ENCODE data around the gene TRIM40.
"Not testable (repeated sequence)": the region's sequence is repeated elsewhere in the genome, so short reads cannot be mapped to it uniquely, and the experiment has no call there.

Gene TRIM40

DNA sequence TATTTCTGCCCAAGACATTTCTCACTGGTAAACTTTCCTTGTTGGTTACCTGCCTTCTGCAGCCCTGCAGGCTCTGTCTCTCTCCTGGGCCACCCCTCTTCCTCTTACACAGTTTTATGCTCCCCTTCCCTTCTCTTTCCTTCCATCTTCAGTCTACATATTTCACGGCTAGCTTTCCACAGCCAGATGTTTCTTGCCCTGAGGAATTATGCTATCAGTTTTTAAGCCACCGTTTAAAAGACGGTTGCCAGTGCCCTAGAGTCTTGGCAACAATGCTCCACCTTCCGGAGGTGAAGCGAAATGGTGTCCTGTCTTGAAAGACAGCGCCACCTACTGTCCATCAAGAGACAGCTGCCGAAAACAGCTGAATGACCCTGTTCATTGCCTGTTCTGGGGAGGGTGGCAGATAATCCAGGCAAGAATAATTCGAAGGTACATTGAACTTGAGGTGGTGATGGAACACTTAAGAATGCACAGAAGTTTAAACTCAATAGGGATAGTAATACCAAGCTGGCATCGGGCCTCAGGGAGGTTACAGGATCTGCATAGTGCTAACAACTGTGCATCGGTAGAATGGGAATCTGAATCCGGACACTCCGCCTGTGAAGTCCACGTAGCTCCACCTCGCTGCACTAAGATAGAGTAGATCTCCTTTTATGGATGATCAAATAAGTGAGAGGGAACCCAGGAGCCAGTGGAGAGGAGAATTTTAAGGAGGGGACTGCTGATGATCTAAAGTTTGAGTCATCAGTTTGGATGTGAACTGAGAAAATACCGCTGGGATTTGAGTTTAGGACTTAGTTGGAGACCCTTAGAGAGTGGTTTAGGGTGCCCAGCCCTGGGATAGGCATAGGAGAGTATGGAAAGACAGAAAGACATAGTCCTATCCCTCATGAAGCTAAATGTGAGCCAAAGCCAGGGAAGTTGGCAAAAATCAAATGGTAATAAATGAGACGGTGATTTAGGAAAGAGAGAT lies 4.8 kb upstream of the TRIM40 start:
- H3K4me3 ChIP-seq (ENCODE audit: low read depth in 1 of 5, low read length in 5 of 5) = no peak overlapping the region
- H3K36me3 ChIP-seq (ENCODE audit: control insufficient read depth in 5 of 5, insufficient read depth in 5 of 5, low read length in 5 of 5) = no peaks in the 10 kb centered on the region
- H3K27me3 ChIP-seq (ENCODE audit: control insufficient read depth in 5 of 5, insufficient read depth in 4 of 5, low read length in 5 of 5) = peaks cover 20 to 58% (median 38%) of the 10 kb centered on the region in 5 donors
- H3K4me1 ChIP-seq (ENCODE audit: control insufficient read depth in 5 of 5, insufficient read depth in 5 of 5, low read length in 5 of 5) = peaks cover 0 to 13% (median 10%) of the 10 kb centered on the region in 5 donors
- H3K9me3 ChIP-seq (ENCODE audit: control insufficient read depth in 5 of 5, low read length in 5 of 5) = no peaks in the 10 kb centered on the region
- H3K27ac ChIP-seq (ENCODE audit: low read depth, low read length) = no peak overlapping the region
- H3K9ac ChIP-seq (ENCODE audit: low read length in 5 of 5) = no peak overlapping the region

DNA sequence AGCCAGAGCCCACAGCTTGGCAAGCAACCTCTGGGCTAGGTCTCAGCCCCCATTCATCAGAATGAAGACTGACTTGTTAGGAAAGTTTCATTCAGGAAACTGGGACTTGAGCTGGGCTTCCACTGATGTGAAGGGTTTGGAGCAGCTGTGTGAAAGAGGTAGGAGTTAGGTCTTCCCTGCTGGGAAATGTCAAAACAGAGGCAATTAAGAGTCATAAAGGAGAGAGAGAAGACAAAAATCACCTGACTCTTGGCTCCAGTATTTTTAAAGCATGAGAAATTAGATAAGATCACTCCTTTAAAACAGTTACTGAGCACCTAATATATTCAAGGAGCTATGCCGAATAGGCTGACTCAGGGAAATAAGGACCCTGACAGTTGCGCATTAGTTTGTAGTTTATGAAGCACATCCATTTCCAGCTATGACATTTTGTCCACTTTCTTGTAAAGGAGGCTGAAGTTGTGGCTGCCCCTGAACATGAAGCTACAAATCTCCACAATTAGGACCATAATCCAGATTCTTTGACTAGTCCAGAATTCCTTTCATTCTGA lies 3.9 kb upstream of the TRIM40 start:
- no peaks in the 10 kb centered on the region for H3K36me3 ChIP-seq (ENCODE audit: control insufficient read depth in 5 of 5, insufficient read depth in 5 of 5, low read length in 5 of 5)
- peaks cover 0 to 13% (median 10%) of the 10 kb centered on the region in 5 donors for H3K4me1 ChIP-seq (ENCODE audit: control insufficient read depth in 5 of 5, insufficient read depth in 5 of 5, low read length in 5 of 5)
- H3K27me3 ChIP-seq (ENCODE audit: control insufficient read depth in 5 of 5, insufficient read depth in 4 of 5, low read length in 5 of 5) = peaks cover 19 to 54% (median 33%) of the 10 kb centered on the region in 5 donors
- no peak overlapping the region for H3K27ac ChIP-seq (ENCODE audit: low read depth, low read length)
- H3K4me3 ChIP-seq (ENCODE audit: low read depth in 1 of 5, low read length in 5 of 5) = no peak overlapping the region
- no peaks in the 10 kb centered on the region for H3K9me3 ChIP-seq (ENCODE audit: control insufficient read depth in 5 of 5, low read length in 5 of 5)
- no peak overlapping the region for H3K9ac ChIP-seq (ENCODE audit: low read length in 5 of 5)

DNA sequence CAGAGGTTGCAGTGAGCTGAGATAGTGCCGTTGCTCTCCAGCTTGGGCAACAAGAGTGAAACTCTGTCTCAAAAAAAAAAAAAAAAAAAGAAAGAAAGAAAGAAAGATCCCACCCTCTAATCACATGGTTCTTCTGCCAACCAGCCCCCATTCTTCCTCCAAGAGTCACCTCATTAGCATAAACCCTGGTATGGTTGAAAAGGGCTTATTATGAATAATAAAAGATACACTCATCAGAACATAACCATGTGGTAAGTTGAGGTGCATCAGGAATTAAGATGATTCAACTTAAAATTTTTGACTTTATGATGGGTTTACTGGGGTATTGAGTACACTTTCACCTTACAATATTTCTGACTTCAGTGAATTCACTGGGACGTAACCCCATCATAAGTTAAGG lies 793 bp upstream of the TRIM40 start:
- peaks cover 5 to 35% (median 16%) of the 10 kb centered on the region in 5 donors for H3K27me3 ChIP-seq (ENCODE audit: control insufficient read depth in 5 of 5, insufficient read depth in 4 of 5, low read length in 5 of 5)

DNA sequence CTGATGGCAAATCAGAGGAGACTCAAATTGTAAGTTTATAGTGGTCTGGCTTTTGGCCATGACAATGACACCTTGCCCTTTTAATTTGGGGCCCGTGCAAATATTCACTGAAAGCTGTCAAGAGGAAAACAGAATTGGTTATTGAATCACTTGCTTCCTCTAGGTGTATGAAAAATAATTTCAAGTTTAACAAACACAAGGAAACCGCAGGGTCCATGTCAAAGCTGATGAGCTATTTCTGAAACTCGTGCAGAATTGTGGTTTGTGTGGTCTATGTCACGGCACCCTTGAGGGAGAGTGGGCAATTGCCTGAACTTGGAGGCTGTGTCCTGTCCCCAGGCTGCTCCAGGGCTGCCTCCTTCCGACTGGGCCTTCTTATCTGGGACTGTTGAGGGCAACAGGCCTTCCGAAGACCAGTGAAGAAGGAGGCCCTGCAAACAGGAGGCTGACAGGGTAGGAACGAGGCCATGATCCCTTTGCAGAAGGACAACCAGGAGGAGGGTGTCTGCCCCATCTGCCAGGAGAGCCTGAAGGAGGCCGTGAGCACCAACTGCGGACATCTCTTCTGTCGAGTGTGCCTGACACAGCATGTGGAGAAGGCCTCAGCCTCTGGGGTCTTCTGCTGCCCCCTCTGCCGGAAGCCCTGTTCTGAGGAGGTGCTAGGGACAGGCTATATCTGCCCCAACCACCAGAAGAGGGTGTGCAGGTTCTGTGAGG lies 788 bp downstream of the TRIM40 start:
- Histone ChIP-seq H3K27ac (ENCODE audit: low read depth, low read length) (no peak overlapping the region), H3K4me3 (ENCODE audit: low read depth in 1 of 5, low read length in 5 of 5) (no peak overlapping the region), H3K27me3 (ENCODE audit: control insufficient read depth in 5 of 5, insufficient read depth in 4 of 5, low read length in 5 of 5) (peaks cover 0 to 22% (median 7%) of the 10 kb centered on the region in 5 donors), H3K36me3 (ENCODE audit: control insufficient read depth in 5 of 5, insufficient read depth in 5 of 5, low read length in 5 of 5) (no peaks in the 10 kb centered on the region), H3K9me3 (ENCODE audit: control insufficient read depth in 5 of 5, low read length in 5 of 5) (no peaks in the 10 kb centered on the region), H3K4me1 (ENCODE audit: control insufficient read depth in 5 of 5, insufficient read depth in 5 of 5, low read length in 5 of 5) (no peaks in the 10 kb centered on the region), H3K9ac (ENCODE audit: low read length in 5 of 5) (no peak overlapping the region)

More for the DNA sequence above, 793 bp upstream of the TRIM40 start:
- H3K9ac ChIP-seq (ENCODE audit: low read length in 5 of 5) = no peak overlapping the region
- no peak overlapping the region for H3K4me3 ChIP-seq (ENCODE audit: low read depth in 1 of 5, low read length in 5 of 5)
- no peaks in the 10 kb centered on the region for H3K36me3 ChIP-seq (ENCODE audit: control insufficient read depth in 5 of 5, insufficient read depth in 5 of 5, low read length in 5 of 5)
- H3K4me1 ChIP-seq (ENCODE audit: control insufficient read depth in 5 of 5, insufficient read depth in 5 of 5, low read length in 5 of 5) = peaks cover 0 to 6% (median 3%) of the 10 kb centered on the region in 5 donors
- H3K27ac ChIP-seq (ENCODE audit: low read depth, low read length) = no peak overlapping the region
- no peaks in the 10 kb centered on the region for H3K9me3 ChIP-seq (ENCODE audit: control insufficient read depth in 5 of 5, low read length in 5 of 5)

DNA sequence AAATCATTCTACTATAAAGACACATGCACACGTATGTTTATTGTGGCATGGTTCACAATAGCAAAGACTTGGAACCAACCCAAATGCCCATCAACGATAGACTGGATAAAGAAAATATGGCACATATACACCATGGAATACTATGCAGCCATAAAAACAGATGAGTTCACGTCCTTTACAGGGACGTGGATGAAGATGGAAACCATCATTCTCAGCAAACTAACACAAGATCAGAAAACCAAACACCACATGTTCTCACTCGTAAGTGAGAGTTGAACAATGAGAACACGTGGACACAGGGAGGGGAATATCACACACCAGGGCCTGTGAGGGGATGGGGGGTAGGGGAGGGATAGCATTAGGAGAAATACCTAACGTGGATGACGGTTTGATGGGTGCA lies 4.3 kb downstream of the TRIM40 start:
- not testable (repeated sequence) for H3K9ac ChIP-seq (ENCODE audit: low read length in 5 of 5); H3K27ac ChIP-seq (ENCODE audit: low read depth, low read length); H3K4me3 ChIP-seq (ENCODE audit: low read depth in 1 of 5, low read length in 5 of 5); H3K9me3 ChIP-seq (ENCODE audit: control insufficient read depth in 5 of 5, low read length in 5 of 5); H3K36me3 ChIP-seq (ENCODE audit: control insufficient read depth in 5 of 5, insufficient read depth in 5 of 5, low read length in 5 of 5); H3K4me1 ChIP-seq (ENCODE audit: control insufficient read depth in 5 of 5, insufficient read depth in 5 of 5, low read length in 5 of 5)
- H3K27me3 ChIP-seq (ENCODE audit: control insufficient read depth in 5 of 5, insufficient read depth in 4 of 5, low read length in 5 of 5) = peaks cover under 1 to 12% (median 6%) of the 10 kb centered on the region in 5 donors

DNA sequence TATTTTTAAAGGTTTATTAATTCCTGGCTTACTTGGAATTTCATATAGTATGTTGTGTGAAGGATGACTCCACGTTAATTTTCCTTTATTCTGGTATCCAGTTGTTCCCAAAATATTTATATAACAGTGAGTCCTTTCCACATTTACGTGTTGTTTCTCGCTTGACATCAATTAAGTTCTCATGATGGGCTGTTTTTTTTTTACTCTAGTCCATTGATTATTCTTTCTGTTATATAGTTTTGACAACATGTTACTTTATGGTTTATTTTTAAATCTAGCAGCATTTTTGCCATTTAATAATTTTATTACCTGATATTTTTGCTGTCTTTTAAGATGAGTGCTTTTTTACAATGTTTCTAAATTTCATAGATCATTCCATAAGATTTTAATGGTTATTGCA lies 6.7 kb downstream of the TRIM40 start:
- H3K9me3 ChIP-seq (ENCODE audit: control insufficient read depth in 5 of 5, low read length in 5 of 5) = no peaks in the 10 kb centered on the region
- no peak overlapping the region for H3K4me3 ChIP-seq (ENCODE audit: low read depth in 1 of 5, low read length in 5 of 5)
- no peak overlapping the region for H3K27ac ChIP-seq (ENCODE audit: low read depth, low read length)
- peaks cover 3 to 20% (median 10%) of the 10 kb centered on the region in 5 donors for H3K27me3 ChIP-seq (ENCODE audit: control insufficient read depth in 5 of 5, insufficient read depth in 4 of 5, low read length in 5 of 5)
- H3K9ac ChIP-seq (ENCODE audit: low read length in 5 of 5) = no peak overlapping the region
- no peaks in the 10 kb centered on the region for H3K4me1 ChIP-seq (ENCODE audit: control insufficient read depth in 5 of 5, insufficient read depth in 5 of 5, low read length in 5 of 5)
- no peaks in the 10 kb centered on the region for H3K36me3 ChIP-seq (ENCODE audit: control insufficient read depth in 5 of 5, insufficient read depth in 5 of 5, low read length in 5 of 5)

DNA sequence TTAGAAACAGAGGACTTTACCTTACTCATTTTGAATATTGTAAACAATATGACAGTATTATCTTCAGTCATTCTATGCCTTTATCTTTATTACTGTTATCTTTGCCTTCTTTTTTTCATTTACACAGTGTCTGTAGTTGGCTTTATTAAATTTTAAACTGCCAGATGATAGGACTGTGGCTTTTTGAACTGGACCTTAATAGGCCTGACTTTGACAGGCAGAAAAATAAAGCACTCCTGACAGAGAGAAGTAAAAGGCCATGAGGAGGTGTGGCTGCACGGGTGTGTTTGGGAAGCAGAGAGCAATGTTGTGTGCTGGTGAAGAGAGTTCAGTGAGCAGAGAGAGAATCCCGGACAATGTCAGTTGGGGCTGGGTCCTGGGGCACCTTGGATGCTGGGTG lies 7.8 kb downstream of the TRIM40 start:
- Histone ChIP-seq H3K4me1 (ENCODE audit: control insufficient read depth in 5 of 5, insufficient read depth in 5 of 5, low read length in 5 of 5) (no peaks in the 10 kb centered on the region), H3K9ac (ENCODE audit: low read length in 5 of 5) (no peak overlapping the region), H3K36me3 (ENCODE audit: control insufficient read depth in 5 of 5, insufficient read depth in 5 of 5, low read length in 5 of 5) (no peaks in the 10 kb centered on the region), H3K9me3 (ENCODE audit: control insufficient read depth in 5 of 5, low read length in 5 of 5) (no peaks in the 10 kb centered on the region), H3K27ac (ENCODE audit: low read depth, low read length) (no peak overlapping the region), H3K27me3 (ENCODE audit: control insufficient read depth in 5 of 5, insufficient read depth in 4 of 5, low read length in 5 of 5) (peaks cover 3 to 22% (median 13%) of the 10 kb centered on the region in 5 donors), H3K4me3 (ENCODE audit: low read depth in 1 of 5, low read length in 5 of 5) (no peak overlapping the region)

DNA sequence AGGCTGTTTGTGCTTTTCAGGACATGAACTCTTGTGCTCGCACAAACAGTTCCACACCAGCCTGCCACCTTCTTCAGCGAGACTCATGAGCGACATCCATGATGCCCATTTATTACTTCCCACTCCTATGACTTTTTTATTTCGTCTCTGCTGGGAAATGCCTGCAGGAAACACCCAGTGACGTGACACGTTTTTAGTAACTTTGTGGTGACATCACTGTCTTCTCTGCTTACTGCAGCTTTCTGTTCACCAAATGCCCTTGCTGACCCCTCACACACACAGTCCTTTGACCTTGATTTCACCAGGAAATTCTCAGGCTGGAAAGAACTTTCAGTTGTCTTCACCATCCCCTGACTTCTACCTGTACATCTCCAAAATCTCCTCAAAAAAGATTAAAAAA lies 8.9 kb downstream of the TRIM40 start:
- Histone ChIP-seq H3K9me3 (ENCODE audit: control insufficient read depth in 5 of 5, low read length in 5 of 5) (no peaks in the 10 kb centered on the region), H3K4me1 (ENCODE audit: control insufficient read depth in 5 of 5, insufficient read depth in 5 of 5, low read length in 5 of 5) (no peaks in the 10 kb centered on the region), H3K9ac (ENCODE audit: low read length in 5 of 5) (no peak overlapping the region), H3K27ac (ENCODE audit: low read depth, low read length) (no peak overlapping the region), H3K36me3 (ENCODE audit: control insufficient read depth in 5 of 5, insufficient read depth in 5 of 5, low read length in 5 of 5) (no peaks in the 10 kb centered on the region), H3K4me3 (ENCODE audit: low read depth in 1 of 5, low read length in 5 of 5) (no peak overlapping the region), H3K27me3 (ENCODE audit: control insufficient read depth in 5 of 5, insufficient read depth in 4 of 5, low read length in 5 of 5) (peaks cover 3 to 22% (median 13%) of the 10 kb centered on the region in 5 donors)

DNA sequence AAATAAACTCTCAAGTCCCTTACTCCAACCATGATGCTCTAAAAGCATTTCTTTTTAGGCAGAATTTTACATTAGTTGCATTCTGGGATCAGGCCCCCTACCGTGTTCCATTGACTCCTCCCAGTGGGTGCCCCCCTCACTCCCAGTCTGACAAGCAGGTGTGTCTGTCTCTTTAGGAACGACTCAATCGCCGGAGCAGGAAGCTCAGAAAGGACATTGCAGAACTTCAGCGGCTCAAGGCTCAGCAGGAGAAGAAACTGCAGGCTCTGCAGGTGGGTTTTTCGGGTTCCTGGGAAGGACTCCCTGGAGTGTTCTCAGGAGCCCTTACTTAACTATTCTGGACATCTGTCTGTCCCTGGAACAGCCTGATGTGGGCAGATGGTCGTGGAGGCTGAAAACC lies 9.9 kb downstream of the TRIM40 start:
- peaks cover 3 to 22% (median 13%) of the 10 kb centered on the region in 5 donors for H3K27me3 ChIP-seq (ENCODE audit: control insufficient read depth in 5 of 5, insufficient read depth in 4 of 5, low read length in 5 of 5)
- no peak overlapping the region for H3K27ac ChIP-seq (ENCODE audit: low read depth, low read length)
- H3K36me3 ChIP-seq (ENCODE audit: control insufficient read depth in 5 of 5, insufficient read depth in 5 of 5, low read length in 5 of 5) = no peaks in the 10 kb centered on the region
- H3K9me3 ChIP-seq (ENCODE audit: control insufficient read depth in 5 of 5, low read length in 5 of 5) = no peaks in the 10 kb centered on the region
- no peak overlapping the region for H3K9ac ChIP-seq (ENCODE audit: low read length in 5 of 5)
- no peak overlapping the region for H3K4me3 ChIP-seq (ENCODE audit: low read depth in 1 of 5, low read length in 5 of 5)
- H3K4me1 ChIP-seq (ENCODE audit: control insufficient read depth in 5 of 5, insufficient read depth in 5 of 5, low read length in 5 of 5) = no peaks in the 10 kb centered on the region

DNA sequence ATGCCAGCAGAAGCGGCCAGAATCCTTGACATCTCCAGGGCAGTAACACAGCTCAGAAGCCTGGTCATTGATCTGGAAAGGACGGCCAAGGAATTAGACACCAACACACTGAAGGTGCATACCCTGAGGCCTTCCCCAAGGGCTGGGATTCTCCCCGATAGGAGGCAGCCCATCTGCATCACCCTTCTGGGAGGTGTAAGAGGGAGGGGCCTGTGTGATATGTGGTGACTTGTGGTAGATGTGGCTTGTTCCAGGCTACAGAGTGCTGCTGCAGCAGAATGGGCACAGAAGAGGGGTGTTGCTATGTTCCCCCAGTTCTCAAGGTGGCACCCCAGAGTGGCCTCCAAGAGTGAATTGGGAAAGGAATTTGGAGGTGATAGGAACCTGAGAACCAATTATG lies 11.2 kb downstream of the TRIM40 start:
- Histone ChIP-seq H3K36me3 (ENCODE audit: control insufficient read depth in 5 of 5, insufficient read depth in 5 of 5, low read length in 5 of 5) (no peaks in the 10 kb centered on the region), H3K27me3 (ENCODE audit: control insufficient read depth in 5 of 5, insufficient read depth in 4 of 5, low read length in 5 of 5) (peaks cover 3 to 19% (median 13%) of the 10 kb centered on the region in 5 donors), H3K9ac (ENCODE audit: low read length in 5 of 5) (no peak overlapping the region), H3K9me3 (ENCODE audit: control insufficient read depth in 5 of 5, low read length in 5 of 5) (no peaks in the 10 kb centered on the region), H3K4me1 (ENCODE audit: control insufficient read depth in 5 of 5, insufficient read depth in 5 of 5, low read length in 5 of 5) (no peaks in the 10 kb centered on the region), H3K4me3 (ENCODE audit: low read depth in 1 of 5, low read length in 5 of 5) (no peak overlapping the region), H3K27ac (ENCODE audit: low read depth, low read length) (no peak overlapping the region)

All from subcutaneous abdominal adipose tissue (tissue), 5 donors.